ENCODE results near the gene SLC16A8.

Gene SLC16A8

DNA sequence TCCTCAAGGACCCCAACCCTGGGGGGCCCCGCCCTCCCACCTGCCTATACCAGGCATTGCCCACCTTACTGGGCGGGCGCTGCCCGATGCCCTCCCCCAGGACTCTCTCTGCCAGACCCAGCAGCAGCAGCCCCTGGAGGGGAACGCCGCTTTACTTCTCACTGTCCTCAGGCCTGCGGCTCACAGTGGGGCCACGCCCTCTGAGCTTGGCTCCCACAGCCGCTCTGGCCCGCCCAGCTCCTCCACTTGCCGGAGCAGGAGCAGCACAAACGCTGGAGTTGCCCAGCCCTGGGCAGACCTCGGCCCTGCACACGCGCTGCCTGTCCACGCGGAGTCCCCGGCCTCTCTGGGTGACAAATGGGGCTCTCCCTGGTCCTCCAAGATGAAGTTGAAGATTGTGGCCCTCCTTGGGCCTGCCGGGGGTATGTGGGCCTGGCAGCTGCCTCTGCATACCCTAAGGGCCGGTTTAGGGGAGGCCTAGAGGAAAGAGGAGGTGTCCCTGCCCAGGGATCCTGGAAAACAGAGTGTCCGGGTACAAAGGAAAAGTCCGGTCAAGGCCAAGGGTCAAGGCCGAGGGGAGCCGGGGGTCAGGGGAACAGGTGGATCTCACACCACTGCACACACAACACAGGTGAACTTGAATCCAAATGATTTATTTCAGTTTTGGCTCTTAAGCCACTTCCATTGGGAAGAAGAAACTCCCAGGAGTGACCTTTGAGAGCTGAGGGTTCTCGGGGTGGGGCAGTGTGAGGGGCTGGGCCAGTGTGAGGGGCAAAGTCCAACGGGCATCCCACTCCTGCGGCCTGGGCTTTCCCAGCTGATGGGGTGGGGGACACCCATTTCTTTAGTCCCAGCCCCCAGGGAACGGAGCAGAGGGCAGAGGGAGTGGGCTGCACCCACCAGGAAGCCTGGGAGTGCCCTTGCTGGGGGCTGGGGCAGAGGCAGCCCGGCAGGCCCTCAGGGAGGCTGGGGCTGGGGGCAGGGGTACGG lies 27.2 kb upstream of the SLC16A8 start:
- DNase-seq: no peak

DNA sequence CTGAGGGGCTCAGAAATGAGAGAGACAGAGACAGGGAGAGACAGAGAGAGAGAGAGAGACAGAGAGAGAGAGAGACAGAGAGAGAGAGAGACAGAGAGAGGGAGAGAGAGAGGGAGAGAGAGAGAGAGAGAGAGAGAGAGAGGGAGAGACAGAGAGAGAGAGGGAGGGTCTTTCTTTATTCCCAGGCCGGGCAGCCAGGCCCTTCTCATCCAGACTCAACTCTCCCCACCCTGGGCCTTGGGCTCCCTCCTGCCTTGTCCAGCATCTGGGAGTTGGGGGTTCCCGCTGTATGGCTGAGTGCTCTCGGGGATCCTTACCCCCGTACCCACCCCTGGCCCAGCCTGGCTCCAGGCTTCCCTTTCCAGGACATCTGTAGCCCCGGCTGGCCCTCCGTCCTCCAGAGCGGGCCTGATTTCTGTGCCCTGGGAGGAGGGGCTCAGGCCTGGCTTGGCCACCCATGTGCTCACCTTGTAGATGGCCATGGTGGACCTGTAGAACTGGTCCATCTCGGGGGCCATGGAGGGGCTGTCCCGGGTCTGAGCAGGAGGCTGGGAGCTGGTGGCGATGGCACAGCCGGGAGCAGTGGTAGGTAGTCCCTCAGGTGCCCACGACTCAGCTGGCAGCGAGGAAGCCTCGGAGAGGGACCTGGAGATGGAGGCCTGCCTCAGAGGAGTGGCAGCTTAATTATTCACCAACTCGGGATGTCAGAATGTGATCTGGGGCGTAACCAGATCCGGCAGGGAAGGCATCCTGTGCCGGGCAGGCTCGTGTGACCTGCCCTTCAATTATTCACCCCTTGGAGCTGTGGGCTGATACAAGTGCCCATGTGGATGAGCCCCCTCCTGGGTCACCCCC lies 26.3 kb upstream of the SLC16A8 start, which contains the start of gene BAIAP2L2:
Gene BAIAP2L2 (minus strand): TSS at position 677 of the 855 bp plus-strand sequence. CDS start 159 bp downstream, at position 518.
- no peak for DNase-seq

DNA sequence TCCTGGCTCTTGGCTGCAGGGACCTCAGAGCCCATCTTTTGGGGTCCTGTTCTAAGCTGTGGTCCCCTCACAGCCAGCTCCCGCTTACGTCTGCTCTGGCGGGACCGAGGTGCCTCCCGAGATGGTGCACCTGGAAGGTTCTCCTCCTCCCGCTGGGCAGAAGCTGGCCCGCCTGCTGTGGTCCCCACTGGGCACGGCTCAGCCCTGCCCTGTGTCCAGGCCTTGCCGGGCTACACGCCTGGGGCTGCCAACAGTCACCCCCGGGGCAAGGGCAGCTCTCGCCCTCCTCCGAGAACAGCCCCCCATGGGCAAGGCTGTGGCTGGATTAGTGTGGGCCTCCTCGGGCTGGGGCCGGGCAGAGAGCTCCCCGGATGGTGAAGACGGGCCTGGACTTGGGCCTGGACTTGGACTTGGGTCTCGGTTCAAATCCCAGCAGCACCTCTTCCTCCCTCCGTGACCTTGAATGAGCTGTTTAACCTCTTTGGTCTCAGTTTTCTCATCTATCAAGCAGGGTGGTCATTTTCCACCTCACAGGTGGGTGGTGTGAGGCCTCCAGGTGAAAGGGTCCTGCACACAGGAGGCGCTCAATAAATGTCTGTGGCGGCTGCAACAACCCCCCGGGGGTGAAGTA lies 25.5 kb upstream of the SLC16A8 start:
- DNase-seq: no peak

- DNase-seq: no peak
Measured at GRCh38 chr22:38108561-38109319, 24.8 kb upstream of the SLC16A8 start.

GRCh38 chr22:38107692-38108515 lies 23.9 kb upstream of the SLC16A8 start:
- no peak for DNase-seq

DNA sequence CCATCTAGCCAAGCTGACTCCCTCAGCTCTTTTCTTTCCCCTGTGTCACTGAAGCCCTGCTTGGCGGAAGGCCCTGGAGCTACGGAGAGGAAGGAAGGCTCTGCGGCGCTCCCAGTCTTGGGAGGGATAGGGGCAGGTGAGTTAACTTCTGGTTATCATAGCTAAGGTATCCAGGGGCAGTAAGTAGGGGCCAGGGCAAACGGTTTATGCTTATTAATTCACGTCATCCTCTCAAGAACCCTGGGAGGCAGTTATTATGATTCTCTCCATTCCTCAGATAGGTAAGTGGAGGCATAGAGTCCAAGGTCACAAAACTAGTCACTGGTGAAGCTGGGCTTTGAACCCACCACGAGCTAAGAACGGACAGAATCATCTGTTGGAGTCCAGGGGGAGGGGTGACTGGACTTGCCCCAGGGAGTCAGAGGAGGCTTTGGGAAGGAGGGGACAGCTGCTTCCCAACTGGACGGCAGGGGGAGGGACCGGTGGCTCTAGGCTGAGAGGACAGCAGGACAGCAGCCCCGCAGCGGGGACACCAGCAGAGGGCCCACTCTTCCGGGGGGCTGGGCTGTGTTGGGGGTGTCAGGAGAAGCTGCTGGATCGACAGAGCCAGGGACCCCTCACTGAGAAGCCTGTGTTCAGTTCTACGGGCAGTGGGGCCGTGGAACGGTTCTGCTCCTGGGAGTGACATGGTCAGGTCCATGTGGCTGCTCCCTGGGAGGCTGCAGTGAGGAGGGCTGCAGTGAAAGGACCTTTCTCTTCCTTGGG lies 23.0 kb upstream of the SLC16A8 start:
- no peak for DNase-seq

GRCh38 chr22:38104084-38104483 lies 20.1 kb upstream of the SLC16A8 start:
- DNase-seq: no peak

DNA sequence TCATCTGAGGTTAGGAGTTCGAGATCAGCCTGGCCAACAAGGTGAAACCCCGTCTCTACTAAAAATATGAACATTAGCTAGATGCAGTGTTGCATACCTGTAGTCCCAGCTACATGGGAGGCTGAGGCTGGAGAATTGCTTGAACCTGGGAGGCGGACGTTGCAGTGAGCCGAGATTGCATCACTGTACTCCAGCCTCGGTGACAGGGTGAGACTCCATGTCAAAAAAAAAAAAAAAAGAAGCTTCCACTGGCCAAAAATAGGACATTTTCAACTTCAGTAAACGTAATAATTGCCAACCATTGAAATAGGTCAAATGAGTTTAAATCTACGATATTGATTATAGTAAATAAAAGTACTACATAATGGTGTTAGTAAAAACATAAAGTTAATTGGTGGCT lies 19.7 kb upstream of the SLC16A8 start:
- no peak for DNase-seq

- DNase-seq: no peak
Measured at GRCh38 chr22:38098410-38099249, 14.6 kb upstream of the SLC16A8 start.

DNA sequence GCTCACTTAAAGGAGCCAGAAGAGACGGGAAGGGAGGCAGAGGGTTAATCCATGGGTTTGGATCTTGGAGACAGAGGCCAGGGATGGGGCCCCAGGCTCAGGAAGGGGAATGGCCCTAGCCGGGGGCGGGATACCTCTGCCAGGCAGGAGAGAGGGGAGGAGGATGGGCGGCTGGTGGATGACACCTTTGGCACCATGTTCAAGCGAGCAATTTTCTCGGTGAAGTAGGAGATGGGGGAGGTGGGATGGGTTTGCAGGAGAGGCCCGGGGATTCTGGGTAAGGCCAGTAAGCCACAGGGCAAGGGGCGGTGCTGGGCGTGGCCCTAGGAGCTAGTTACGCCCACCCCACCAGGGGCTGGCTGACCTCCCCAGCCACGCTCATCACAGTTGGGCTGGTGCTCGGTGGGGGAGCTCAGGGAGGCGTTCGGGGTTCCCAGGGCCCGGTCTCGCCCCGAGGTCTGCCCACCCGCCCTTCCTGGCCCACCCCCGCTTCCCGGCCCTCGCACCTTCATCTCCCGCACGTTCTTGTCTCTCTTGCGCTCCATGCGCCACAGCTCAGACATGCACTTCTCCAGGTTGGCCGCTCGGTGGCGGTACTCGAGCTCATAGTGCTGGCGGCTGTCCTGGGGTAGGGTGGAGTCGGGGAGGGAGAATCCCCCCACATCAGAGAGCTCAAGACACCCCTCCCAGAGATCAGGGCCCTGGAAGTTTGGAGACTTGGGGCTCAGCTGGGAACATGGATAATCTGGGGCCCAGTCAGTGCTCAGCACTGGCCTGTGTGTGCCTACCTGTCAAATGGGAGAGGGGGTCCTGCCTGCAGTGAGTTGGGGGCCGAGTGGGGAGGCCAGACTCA lies 13.8 kb upstream of the SLC16A8 start:
- no peak for DNase-seq

- no peak for DNase-seq
Measured at GRCh38 chr22:38097058-38097457, 13.1 kb upstream of the SLC16A8 start.

- no peak for DNase-seq
Measured at GRCh38 chr22:38089474-38089851, 5.5 kb upstream of the SLC16A8 start.

- DNase-seq: no peak
Measured at GRCh38 chr22:38088629-38089473, 4.9 kb upstream of the SLC16A8 start.

DNA sequence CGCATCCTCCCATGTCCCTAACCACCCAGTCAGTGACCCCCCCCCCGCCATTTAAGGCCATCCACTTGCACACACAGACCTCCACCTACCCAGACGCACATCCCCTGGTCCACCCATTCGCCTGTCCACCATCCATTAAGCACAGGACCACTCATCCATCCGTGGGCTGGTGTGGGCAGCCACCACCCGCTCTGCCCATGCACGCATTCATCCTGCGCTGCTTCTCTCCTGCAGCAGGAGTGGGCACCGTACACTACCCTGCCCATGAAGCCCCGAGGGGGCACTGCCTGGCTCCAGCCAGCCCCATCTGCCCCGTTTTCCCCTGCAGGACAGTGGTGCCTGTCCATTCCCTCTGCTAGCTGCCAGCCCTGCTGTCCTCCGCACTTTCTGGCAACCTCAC lies 3.9 kb upstream of the SLC16A8 start:
- DNase-seq: no peak

- DNase-seq: no peak
Measured at GRCh38 chr22:38086942-38087341, 3.0 kb upstream of the SLC16A8 start.

- no peak for DNase-seq
Measured at GRCh38 chr22:38086001-38086845, 2.2 kb upstream of the SLC16A8 start.

DNA sequence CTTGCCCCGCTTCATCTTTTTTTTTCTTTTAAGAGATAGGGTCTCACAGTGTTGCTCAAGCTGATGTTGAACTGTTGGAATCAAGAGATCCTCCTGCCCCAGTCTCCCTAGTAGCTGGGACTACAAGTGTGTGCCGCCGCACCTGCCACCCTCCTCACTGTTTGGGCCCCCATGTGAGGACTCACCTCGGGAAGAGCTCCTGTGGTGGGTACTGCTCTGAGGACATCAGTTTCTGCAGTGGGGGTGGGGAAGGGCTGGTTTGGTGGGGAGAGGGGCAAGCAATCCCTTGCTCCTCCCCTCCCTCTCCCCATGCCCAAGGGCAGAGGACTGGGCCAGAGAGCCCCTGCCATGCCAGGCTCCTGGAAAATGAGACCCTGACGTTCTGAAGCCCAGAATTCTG lies 1.5 kb upstream of the SLC16A8 start:
- no peak for DNase-seq
